GM18526 (cell line): ENCODE measurements around the gene TIGD3.

Experiments used
- POLR2A ChIP-seq: IDR thresholded peaks from 3 replicates; pipeline ENCODE4 v1.6.1; 2011; ENCODE audit not compliant: insufficient read length; ENCODE audit errors: extremely low read depth

TIGD3 gene, protein sequence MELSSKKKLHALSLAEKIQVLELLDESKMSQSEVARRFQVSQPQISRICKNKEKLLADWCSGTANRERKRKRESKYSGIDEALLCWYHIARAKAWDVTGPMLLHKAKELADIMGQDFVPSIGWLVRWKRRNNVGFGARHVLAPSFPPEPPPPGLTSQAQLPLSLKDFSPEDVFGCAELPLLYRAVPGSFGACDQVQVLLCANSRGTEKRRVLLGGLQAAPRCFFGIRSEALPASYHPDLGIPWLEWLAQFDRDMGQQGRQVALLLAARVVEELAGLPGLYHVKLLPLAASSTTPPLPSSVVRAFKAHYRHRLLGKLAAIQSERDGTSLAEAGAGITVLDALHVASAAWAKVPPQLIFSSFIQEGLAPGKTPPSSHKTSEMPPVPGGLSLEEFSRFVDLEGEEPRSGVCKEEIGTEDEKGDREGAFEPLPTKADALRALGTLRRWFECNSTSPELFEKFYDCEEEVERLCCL

DNA sequence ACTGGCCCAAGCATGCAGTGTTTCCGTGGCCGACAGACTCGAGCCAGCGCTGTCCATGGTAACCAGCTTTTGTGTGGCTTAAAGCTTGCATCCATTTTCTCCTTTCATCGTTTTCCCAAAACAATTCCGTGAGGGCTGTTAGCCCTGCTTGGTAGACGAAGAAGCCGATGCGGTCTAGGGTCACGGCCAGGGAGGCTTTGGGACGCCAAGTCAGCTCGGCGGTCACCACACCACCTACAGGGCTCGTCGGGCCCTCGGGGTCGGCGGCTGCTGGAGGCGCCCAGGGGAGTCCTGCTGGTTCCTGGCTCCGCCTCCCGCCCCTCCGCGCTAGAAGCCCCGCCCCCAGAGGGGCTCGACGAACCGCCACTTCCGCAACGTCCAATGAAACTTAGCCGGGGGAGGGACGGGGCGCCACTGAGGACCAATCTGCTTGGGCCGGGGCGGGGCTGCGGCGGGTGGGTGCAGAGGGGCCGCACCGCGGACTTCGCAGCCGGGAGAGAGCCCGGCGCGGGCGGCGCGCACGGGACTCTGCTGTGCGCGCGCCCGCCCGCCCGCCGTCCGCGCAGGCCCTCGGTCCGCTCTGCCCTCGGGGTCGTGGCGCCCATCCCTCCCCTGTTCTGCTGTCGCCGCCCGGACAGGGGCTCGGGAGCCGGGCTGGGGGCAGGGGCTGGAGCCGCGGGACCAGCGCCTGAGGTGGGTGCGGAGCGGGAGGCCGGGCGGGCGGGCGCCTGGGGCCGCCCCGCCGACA lies at the start of gene TIGD3:
TIGD3 (plus strand) TSS at position 487 of the 748 bp plus-strand sequence. CDS start 1,058 bp downstream, outside the sequence.
- peak; percentile 66 for TF ChIP-seq POLR2A

GRCh38 chr11:65305501-65306268 lies 48.9 kb upstream of the TIGD3 start:
- no peak for TF ChIP-seq POLR2A

DNA sequence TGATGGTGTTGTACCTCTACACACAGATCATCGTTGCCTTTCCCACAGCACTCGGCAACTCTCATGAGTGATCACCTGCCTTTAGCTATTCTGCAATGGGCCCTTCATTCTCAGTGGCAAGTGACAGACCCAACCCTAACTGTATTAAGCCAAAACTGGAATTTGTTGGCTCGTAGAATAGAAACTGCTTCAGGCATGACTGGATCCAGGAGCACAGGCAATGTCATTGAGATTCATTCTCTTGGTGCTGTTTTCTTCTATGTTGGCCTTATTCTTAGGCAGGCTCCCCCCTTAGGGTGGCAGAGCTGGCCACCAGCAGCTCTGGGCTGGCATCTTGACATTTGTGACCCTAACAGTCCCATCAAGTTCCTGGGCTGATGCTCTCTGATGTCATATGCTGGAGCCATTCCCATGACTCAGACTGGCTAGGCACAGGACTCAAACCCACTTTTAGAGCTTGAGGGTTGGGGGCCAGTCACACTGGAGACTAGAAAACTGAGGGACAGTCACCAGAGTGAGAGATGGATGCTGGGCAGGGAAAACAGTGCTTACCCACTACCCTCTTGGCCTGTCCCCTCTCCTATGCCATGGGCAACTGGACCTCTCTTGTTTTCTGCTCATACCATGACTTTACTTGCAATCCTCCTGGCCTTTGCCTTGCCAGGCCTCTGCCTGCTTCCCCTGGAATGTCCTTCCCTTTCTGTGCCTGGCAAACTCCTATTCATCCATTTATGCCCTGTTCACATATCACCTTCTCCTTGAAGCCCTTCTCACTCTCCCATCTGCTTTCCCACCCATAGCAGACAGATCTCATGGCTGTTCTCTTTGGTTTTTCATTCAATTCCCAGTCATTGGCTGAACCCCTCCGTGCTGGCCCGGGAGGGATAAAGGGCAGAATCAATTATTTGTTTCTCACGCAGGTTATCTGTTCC lies 47.0 kb upstream of the TIGD3 start:
- TF ChIP-seq POLR2A: no peak

DNA sequence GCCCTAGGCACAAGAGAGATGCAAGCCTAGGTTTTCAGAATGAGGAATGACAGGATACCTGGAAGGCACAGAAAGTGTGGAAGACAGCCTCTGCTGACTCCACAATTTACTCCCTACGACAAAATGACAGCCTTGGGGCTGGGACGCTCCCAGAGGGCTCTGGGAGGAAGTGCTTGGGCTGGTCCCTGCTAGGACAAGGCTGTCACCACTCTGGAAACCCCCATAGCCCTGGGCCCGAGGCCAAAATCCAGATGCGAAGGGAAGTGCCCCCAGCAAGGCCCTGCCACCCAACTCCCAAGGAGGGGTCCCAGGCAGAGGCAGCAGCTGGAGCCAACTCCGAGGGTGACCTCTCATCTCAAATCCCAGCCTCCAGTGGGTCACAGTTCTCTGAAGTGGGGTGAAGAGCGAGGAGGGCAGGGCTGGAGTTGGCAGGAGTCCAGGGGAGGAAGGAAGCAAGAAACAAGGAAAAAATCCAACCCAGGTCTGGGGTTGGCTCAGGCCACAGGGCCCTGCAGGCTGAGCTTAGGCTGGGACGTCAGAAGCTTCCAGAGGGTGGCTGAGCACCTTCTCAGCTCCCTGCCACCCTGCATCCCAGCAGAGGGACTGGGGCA lies 46.2 kb upstream of the TIGD3 start:
- TF ChIP-seq POLR2A: no peak

- no peak for TF ChIP-seq POLR2A
Measured at GRCh38 chr11:65309006-65309405, 45.5 kb upstream of the TIGD3 start.

DNA sequence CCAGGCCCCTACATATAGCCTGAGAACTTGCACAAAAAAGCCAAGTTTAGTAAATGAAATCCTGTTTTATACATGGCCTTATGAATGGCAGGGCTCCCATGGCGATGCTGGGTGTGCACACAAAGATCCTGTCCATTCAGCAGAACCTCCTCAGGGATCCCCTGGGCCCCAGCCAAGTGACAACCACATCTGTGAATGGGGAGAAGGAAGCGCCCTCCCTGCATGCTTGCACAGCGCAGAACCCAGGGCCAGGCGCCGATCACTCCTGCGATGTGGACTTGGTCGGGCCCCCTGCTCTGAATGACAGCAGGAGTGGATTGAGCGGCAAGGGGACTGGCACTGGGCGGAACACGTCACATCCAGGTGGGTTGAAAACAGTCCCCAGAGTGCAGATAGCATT lies 44.3 kb upstream of the TIGD3 start:
- TF ChIP-seq POLR2A: no peak

DNA sequence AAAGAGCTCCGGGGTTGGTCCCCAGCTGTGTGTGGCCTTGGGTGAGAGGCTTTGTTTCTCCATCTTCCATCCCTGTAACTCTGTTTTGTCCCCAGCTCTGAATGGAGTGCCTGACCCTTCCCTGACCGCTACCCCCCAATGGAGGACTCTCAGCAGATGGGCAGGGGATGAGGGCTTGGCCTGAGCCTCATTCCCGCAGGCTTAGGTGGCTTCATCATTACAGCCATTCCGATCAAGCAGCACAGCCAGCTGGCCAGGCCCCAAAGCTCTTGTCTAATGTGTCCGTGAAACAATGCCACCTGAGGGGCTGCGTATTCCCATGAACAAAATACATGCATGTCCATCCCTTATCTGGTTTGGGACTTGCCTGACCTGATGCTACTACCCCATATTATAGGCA lies 43.8 kb upstream of the TIGD3 start:
- TF ChIP-seq POLR2A: no peak

GRCh38 chr11:65311170-65311678 lies 43.3 kb upstream of the TIGD3 start:
- TF ChIP-seq POLR2A: no peak

GRCh38 chr11:65314501-65315203 lies 39.9 kb upstream of the TIGD3 start, which contains the start of gene CDC42EP2:
CDC42EP2 (plus strand) TSS chr11:65314866; CDS start chr11:65320899, 6,033 bp downstream.
- TF ChIP-seq POLR2A: no peak

DNA sequence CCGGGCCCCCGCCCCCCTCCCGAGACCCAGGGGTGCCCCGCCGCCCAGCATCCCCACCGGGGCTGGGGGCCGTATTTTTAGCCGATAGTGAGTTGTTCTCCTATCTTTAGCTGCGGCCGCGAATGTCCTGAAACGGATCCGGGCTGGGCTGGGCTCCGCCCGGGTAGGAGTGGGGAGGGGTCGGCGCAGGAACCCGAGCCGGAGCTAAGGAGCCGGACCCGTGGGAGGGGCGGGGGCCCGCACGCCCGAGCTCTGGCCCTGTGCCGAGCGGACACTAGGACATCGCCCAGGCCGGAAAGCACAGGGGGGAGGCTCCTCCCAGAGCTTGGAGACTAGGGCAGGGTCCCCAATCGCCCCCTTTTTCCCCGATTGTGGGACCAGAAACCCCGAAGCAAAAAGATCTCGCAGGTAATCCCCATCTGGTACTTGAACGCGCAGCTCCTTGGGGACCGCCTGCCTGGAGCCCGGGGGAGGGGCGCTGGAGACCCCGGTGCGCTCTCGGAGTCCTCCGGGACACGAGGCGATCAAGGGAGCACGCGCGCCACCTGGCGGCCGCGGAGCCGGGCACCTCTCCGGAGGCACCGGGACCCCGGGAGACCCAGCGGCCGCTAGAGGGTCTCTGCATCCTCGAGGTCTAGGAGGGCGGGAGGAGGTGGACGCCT lies 39.2 kb upstream of the TIGD3 start:
- no peak for TF ChIP-seq POLR2A

- no peak for TF ChIP-seq POLR2A
Measured at GRCh38 chr11:65315866-65316226, 38.7 kb upstream of the TIGD3 start.

- no peak for TF ChIP-seq POLR2A
Measured at GRCh38 chr11:65316227-65317024, 38.1 kb upstream of the TIGD3 start.
